SK-N-SH (cell line): ENCODE results near the gene TULP4. TPM values are rescaled to one million over a fixed set of nuclear protein-coding genes. Genes with fewer than 3 reads are reported as not detected.
A peak's percentile ranks its signal among the peaks of the same experiment; 100 is the strongest.

Source experiments
- CTCF ChIA-PET: fragments of 300-600, 350-600 bp; formaldehyde crosslinking; extraction: SDS; loops from one replicate; lab custom pipeline; 2021; lab: Yijun Ruan, JAX
- POLR2A ChIA-PET: fragments of 350-600 bp; sonication (Branson Sonifier 250); formaldehyde crosslinking; extraction: SDS; loops from one replicate; lab custom pipeline; 2020; ENCODE audit warnings: antibody characterized with exemption, inconsistent platforms; lab: Yijun Ruan, JAX
- DNase-seq: peaks from one replicate; pipeline ENCODE4 v3.0.0; 2012
- H2AFZ ChIP-seq: fragments of 200-600 bp; sonication (generic); 2 replicates; pipeline ENCODE4 v1.8.1; 2016; ENCODE audit warnings: antibody characterized with exemption, mild to moderate bottlenecking, low read depth
- H3F3A ChIP-seq: fragments of 200-600 bp; sonication (generic); replicated peaks from 2 replicates; pipeline ENCODE3; 2016; ENCODE audit warnings: antibody characterized with exemption, mild to moderate bottlenecking; ENCODE audit not compliant: insufficient read depth
- H3K27ac ChIP-seq, 2 experiments: fragments of 200-500 bp in 1 of 2; fragments of 200-600 bp in 1 of 2; sonication (Bioruptor generic) in 1 of 2; sonication (generic), shearing (Covaris generic) in 1 of 2; 2 replicates each; pipeline versions ENCODE4 v1.5.1 to v1.6.1; 2014 to 2016; ENCODE audit warnings: low read depth in 2 of 2, inconsistent platforms in 1 of 2, low read length in 1 of 2, mild to moderate bottlenecking in 1 of 2, mixed read lengths in 1 of 2
- H3K27me3 ChIP-seq: fragments of 200-600 bp; sonication (generic), shearing (Covaris generic); 2 replicates; pipeline ENCODE4 v1.6.1; 2016; ENCODE audit warnings: mixed run types; ENCODE audit not compliant: insufficient read depth
- H3K36me3 ChIP-seq, 2 experiments: fragments of 200-500 bp in 1 of 2; fragments of 200-600 bp in 1 of 2; sonication (Bioruptor generic) in 1 of 2; sonication (generic) in 1 of 2; replicated peaks in 1 of 2; 2 replicates each; pipeline versions ENCODE3 to v1.5.1; 2014 to 2016; ENCODE audit warnings: low read length in 1 of 2, mild to moderate bottlenecking in 1 of 2; ENCODE audit not compliant: insufficient read depth in 2 of 2, control insufficient read depth in 1 of 2
- H3K4me1 ChIP-seq, 2 experiments: fragments of 200-500 bp in 1 of 2; fragments of 200-600 bp in 1 of 2; sonication (Bioruptor generic) in 1 of 2; sonication (generic), shearing (Covaris generic) in 1 of 2; 2 replicates each; pipeline versions ENCODE4 v1.5.1 to v1.6.1; 2014 to 2016; ENCODE audit warnings: low read depth in 1 of 2, low read length in 1 of 2, mixed run types in 1 of 2; ENCODE audit not compliant: insufficient read depth in 2 of 2, control insufficient read depth in 1 of 2
- H3K4me2 ChIP-seq: fragments of 200-600 bp; sonication (generic), shearing (Covaris generic); 2 replicates; pipeline ENCODE4 v1.6.1; 2017; ENCODE audit warnings: mixed run types
- H3K4me3 ChIP-seq, 2 experiments: fragments of 200-500 bp in 1 of 2; fragments of 200-600 bp in 1 of 2; sonication (Bioruptor generic) in 1 of 2; sonication (generic), shearing (Covaris generic) in 1 of 2; 2 replicates each; pipeline versions ENCODE4 v1.5.1 to v1.8.1; 2014 to 2016; ENCODE audit warnings: low read depth in 2 of 2, inconsistent platforms in 1 of 2, low read length in 1 of 2, mild to moderate bottlenecking in 1 of 2, mixed read lengths in 1 of 2, moderate library complexity in 1 of 2
- H3K79me2 ChIP-seq: fragments of 200-600 bp; sonication (generic); 2 replicates; pipeline ENCODE4 v1.8.1; 2017; ENCODE audit warnings: mild to moderate bottlenecking; ENCODE audit not compliant: insufficient read depth
- H3K9ac ChIP-seq: fragments of 200-600 bp; sonication (generic); 2 replicates; pipeline ENCODE4 v1.6.1; 2017; ENCODE audit warnings: mixed run types
- H3K9me2 ChIP-seq: fragments of 200-600 bp; sonication (generic); 2 replicates; pipeline ENCODE4 v1.6.1; 2017; ENCODE audit warnings: mixed run types
- H3K9me3 ChIP-seq: fragments of 200-600 bp; sonication (generic); 2 replicates; pipeline ENCODE4 v1.6.1; 2017; ENCODE audit warnings: mixed run types, mild to moderate bottlenecking, moderate library complexity
- H4K20me1 ChIP-seq: fragments of 200-600 bp; sonication (generic); 2 replicates; pipeline ENCODE4 v1.6.1; 2017; ENCODE audit warnings: mild to moderate bottlenecking, mixed run types; ENCODE audit not compliant: insufficient read depth
- CHD2 ChIP-seq: fragments of 150-350 bp; IDR thresholded peaks from 2 replicates; pipeline ENCODE4 v1.6.1; 2018; ENCODE audit warnings: low read length; ENCODE audit not compliant: partially characterized antibody
- EP300 ChIP-seq, 2 experiments: IDR thresholded peaks; 2 replicates each; pipeline versions ENCODE4 v1.4.0 to v1.6.1; 2012; ENCODE audit warnings: borderline replicate concordance in 1 of 2, low read depth in 1 of 2, low read length in 1 of 2
- FOSL2 ChIP-seq: IDR thresholded peaks from 2 replicates; pipeline ENCODE4 v1.4.0; 2012; ENCODE audit warnings: low read depth, mild to moderate bottlenecking, moderate library complexity, borderline replicate concordance
- JUND ChIP-seq: IDR thresholded peaks from 2 replicates; pipeline ENCODE4 v1.4.0; 2012
- POLR2AphosphoS5 ChIP-seq: IDR thresholded peaks from 2 replicates; pipeline ENCODE4 v1.6.1; 2012; ENCODE audit warnings: low read depth, low read length
- REST ChIP-seq: IDR thresholded peaks from 2 replicates; pipeline ENCODE4 v1.6.1; 2012; ENCODE audit warnings: mild to moderate bottlenecking, low read depth, low read length, moderate library complexity
- WGBS: methylation state at CpG from one replicate; pipeline ENCODE4 v1.1.6; 2017; ENCODE audit warnings: low lambda C conversion rate; 5-methylcytosine and 5-hydroxymethylcytosine counted together
- polyA plus RNA-seq, 3 experiments: library from polyadenylated mRNA; depleted of rRNA; stranded (reverse); fragments of >200 nt; gene quantifications; 2 replicates each; pipeline ENCODE4 v1.2.3, GENCODE V29; 2012

Gene TULP4
- polyA plus RNA-seq, 1 of the 3 experiments (the other 2 are of a cell fraction), result 5.9 TPM

GRCh38 chr6:158284007-158284875 is 28.0 kb upstream of the TULP4 start:
- no peaks in the 10 kb centered on the region for H3K27me3 ChIP-seq
- H3K79me2 ChIP-seq, result peaks cover 63% of the 10 kb centered on the region
- H3F3A ChIP-seq, result peaks cover 31% of the 10 kb centered on the region
- H3K27ac ChIP-seq, result peak overlapping the region; percentile 55 to 94
- H3K9me2 ChIP-seq, result no peaks in the 10 kb centered on the region
- 66% methylated on average over 11 of the region's 11 CpGs for WGBS
- H2AFZ ChIP-seq, result no peak overlapping the region
- ChIA-PET CTCF (interaction anchor here (0.8 kb wide), 1 partner anchor 12 kb away, joined by 4 read pairs; no protein-coding TSS in a partner anchor), POLR2A (interaction anchor here (0.7 kb wide), 1 partner anchor 64 kb away, joined by 3 read pairs; no protein-coding TSS in a partner anchor)
- H3K4me2 ChIP-seq, result peak overlapping the region; percentile 67
- H3K9me3 ChIP-seq, result no peaks in the 10 kb centered on the region
- H3K9ac ChIP-seq, result peak overlapping the region; percentile 55
- H3K36me3 ChIP-seq, result peaks cover 15 to 19% of the 10 kb centered on the region in 2 experiments
- no peaks in the 10 kb centered on the region for H4K20me1 ChIP-seq
- no peak for DNase-seq
- TF ChIP-seq JUND (peak; percentile 26; the same call in 1 of the 2 replicates), CHD2 (no peak), EP300 (IDR thresholded peaks at IDR 0.05; ENCODE audit: borderline replicate concordance in 1 of 2, low read depth in 1 of 2, low read length in 1 of 2) (peak in 1 of 2 experiments; percentile 11; a peak in 1 of 4 replicates), POLR2AphosphoS5 (0 out of 2 replicates have a peak, but pooled peaks have one; percentile 23), FOSL2 (peak; percentile 56; the same call in 1 of the 2 replicates), REST (no peak)
- peak overlapping the region in 1 of 2 experiments; percentile 12; a peak in 1 of 4 replicates for H3K4me3 ChIP-seq
- H3K4me1 ChIP-seq, result peaks cover 8 to 32% of the 10 kb centered on the region in 2 experiments

GRCh38 chr6:158284876-158285655 is 27.2 kb upstream of the TULP4 start:
- Histone ChIP-seq H3K4me3 (0 out of 4 replicates have a peak overlapping the region, but pooled peaks of 1 of the 2 experiments have one; percentile 12), H3K9ac (peak overlapping the region; percentile 23; the same call in 1 of the 2 replicates), H3K27me3 (no peaks in the 10 kb centered on the region), H3F3A (peaks cover 31% of the 10 kb centered on the region), H3K4me2 (peak overlapping the region; percentile 67), H2AFZ (no peak overlapping the region), H3K27ac (peak overlapping the region; percentile 55 to 94), H3K79me2 (peaks cover 64% of the 10 kb centered on the region), H3K9me3 (no peaks in the 10 kb centered on the region), H3K36me3 (peaks cover 15 to 19% of the 10 kb centered on the region in 2 experiments), H3K4me1 (peaks cover 8 to 32% of the 10 kb centered on the region in 2 experiments), H4K20me1 (no peaks in the 10 kb centered on the region), H3K9me2 (no peaks in the 10 kb centered on the region)
- no peak for TF ChIP-seq CHD2
- ChIA-PET CTCF (interaction anchor here (0.8 kb wide), 1 partner anchor 11 kb away, joined by 4 read pairs; no protein-coding TSS in a partner anchor), POLR2A (no interaction called here)
- 93% methylated on average over 6 of the region's 6 CpGs for WGBS
- DNase-seq, result no peak
